ENCODE measurements around the gene COX17. TPM values are rescaled to one million over a fixed set of nuclear protein-coding genes. Genes with fewer than 3 reads are reported as not detected.

Gene COX17
- polyA plus RNA-seq, 1 of the 3 experiments (the other 2 are of a cell fraction) = 21.5 TPM

DNA sequence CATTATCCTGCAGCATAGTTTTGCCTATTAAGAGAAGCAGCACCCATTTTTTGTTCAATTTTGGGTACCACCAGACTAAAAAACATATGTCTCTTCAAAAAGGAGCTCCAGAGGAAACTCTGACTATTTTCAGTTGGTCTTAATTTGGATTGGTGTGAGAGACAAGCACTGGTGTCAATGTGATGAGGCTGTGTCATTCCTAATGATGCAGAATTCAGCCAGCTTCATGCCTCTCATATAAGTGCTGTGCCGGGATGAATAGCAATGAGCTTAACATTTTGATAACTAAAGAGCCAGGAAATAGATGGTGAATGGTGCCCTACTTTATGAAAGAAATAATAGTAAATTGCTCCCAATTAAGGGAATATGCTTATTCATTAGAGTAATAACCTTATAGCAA is 32.7 kb downstream of the COX17 start:
- DNase-seq = no peak
- no peak overlapping the region; the same call in 1 of the 2 replicates for H3K9ac ChIP-seq
- POLR2A ChIA-PET = no interaction called here
- CTCF ChIA-PET = no interaction called here
- H3K27me3 ChIP-seq (ENCODE audit: insufficient read depth) = no peaks in the 10 kb centered on the region
- H3K4me2 ChIP-seq = no peak overlapping the region
- H4K20me1 ChIP-seq (ENCODE audit: insufficient read depth) = no peaks in the 10 kb centered on the region
- TF ChIP-seq NRF1 (IDR thresholded peaks at IDR 0.05; ENCODE audit: low read depth, low read length) (no peak), NFIC (IDR thresholded peaks at IDR 0.05; ENCODE audit: borderline replicate concordance) (no peak), YY1 (IDR thresholded peaks at IDR 0.05; ENCODE audit: low read depth) (no peak), RXRA (IDR thresholded peaks at IDR 0.05; ENCODE audit: borderline replicate concordance, low read depth) (no peak), SMC3 (IDR thresholded peaks at IDR 0.05; ENCODE audit: low read depth, low read length) (no peak), RAD21 (IDR thresholded peaks at IDR 0.05; ENCODE audit: low read length) (no peak), RCOR1 (IDR thresholded peaks at IDR 0.05; ENCODE audit: low read length) (no peak)
- TF ChIP-seq, protein P1, sequence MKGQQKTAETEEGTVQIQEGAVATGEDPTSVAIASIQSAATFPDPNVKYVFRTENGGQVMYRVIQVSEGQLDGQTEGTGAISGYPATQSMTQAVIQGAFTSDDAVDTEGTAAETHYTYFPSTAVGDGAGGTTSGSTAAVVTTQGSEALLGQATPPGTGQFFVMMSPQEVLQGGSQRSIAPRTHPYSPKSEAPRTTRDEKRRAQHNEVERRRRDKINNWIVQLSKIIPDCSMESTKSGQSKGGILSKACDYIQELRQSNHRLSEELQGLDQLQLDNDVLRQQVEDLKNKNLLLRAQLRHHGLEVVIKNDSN (IDR thresholded peaks at IDR 0.05; ENCODE audit: borderline replicate concordance, low read depth) = no peak
- H3K4me1 ChIP-seq (ENCODE audit: control insufficient read depth in 1 of 2, insufficient read depth in 2 of 2, low read depth in 1 of 2, low read length in 1 of 2) = peaks cover 15 to 24% of the 10 kb centered on the region in 2 experiments
- no peak overlapping the region for H3K4me3 ChIP-seq (ENCODE audit: low read depth in 2 of 2, low read length in 1 of 2)
- H3K79me2 ChIP-seq (ENCODE audit: insufficient read depth) = no peaks in the 10 kb centered on the region
- H3K9me3 ChIP-seq = no peaks in the 10 kb centered on the region
- peak overlapping the region in 1 of 2 experiments; percentile 91; a peak in 2 of 4 replicates for H3K27ac ChIP-seq (ENCODE audit: low read depth in 2 of 2, low read length in 1 of 2)
- H3K36me3 ChIP-seq (replicated peaks in 1 of 2; ENCODE audit: control insufficient read depth in 1 of 2, insufficient read depth in 2 of 2, low read length in 1 of 2) = peaks cover 4 to 19% of the 10 kb centered on the region in 2 experiments
- H2AFZ ChIP-seq (ENCODE audit: low read depth) = no peak overlapping the region
- H3F3A ChIP-seq (replicated peaks; ENCODE audit: insufficient read depth) = peaks cover 22% of the 10 kb centered on the region
- H3K9me2 ChIP-seq = no peaks in the 10 kb centered on the region
- WGBS (ENCODE audit: low lambda C conversion rate) = 83% methylated on average over 1 of the region's 1 CpG

DNA sequence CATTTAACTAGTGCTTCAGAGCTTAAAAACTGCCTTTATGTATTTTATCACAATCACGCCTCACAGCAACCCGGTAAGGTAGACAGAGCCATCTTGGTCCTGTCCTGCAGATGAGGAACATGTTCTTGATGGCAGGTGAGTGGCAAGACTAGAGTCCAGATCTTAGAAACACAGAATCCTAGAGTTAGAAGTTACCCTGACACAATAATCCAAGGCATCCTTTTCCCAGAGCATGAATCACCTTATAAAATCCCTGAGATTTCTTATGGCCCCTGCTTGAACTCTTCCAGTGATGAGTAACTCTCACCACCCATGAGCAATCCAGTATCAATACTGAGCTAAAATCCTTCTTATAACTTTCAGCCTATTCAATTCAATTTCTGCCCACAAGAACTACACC is 33.7 kb downstream of the COX17 start:
- H3F3A ChIP-seq (replicated peaks; ENCODE audit: insufficient read depth) = peaks cover 31% of the 10 kb centered on the region
- H3K9me3 ChIP-seq = no peaks in the 10 kb centered on the region
- H4K20me1 ChIP-seq (ENCODE audit: insufficient read depth) = no peaks in the 10 kb centered on the region
- H3K9ac ChIP-seq = peak overlapping the region; percentile 41; the same call in 1 of the 2 replicates
- H3K79me2 ChIP-seq (ENCODE audit: insufficient read depth) = no peaks in the 10 kb centered on the region
- CTCF ChIA-PET = interaction anchor here (1.1 kb wide), 1 partner anchor 11 kb away, joined by 4 read pairs; no protein-coding TSS in a partner anchor
- H3K9me2 ChIP-seq = no peaks in the 10 kb centered on the region
- TF ChIP-seq TCF12 (IDR thresholded peaks at IDR 0.05) (peak; percentile 67), CHD2 (IDR thresholded peaks at IDR 0.05; ENCODE audit: low read length, partially characterized antibody) (no peak), JUND (IDR thresholded peaks at IDR 0.05) (peak; percentile 59), SIN3A (IDR thresholded peaks at IDR 0.05; ENCODE audit: borderline replicate concordance, low read depth, low read length) (no peak), YY1 (IDR thresholded peaks at IDR 0.05; ENCODE audit: low read depth) (no peak), FOXJ3 (CRISPR knock-in tag; IDR thresholded peaks at IDR 0.05) (no peak), ELF1 (IDR thresholded peaks at IDR 0.05) (no peak), FOSL2 (IDR thresholded peaks at IDR 0.05; ENCODE audit: borderline replicate concordance, low read depth) (peak; percentile 90), MXI1 (IDR thresholded peaks at IDR 0.05; ENCODE audit: low read depth, low read length) (no peak), POLR2AphosphoS5 (IDR thresholded peaks at IDR 0.05; ENCODE audit: low read depth, low read length) (no peak; the same call in 1 of the 2 replicates), MEF2A (IDR thresholded peaks at IDR 0.05; ENCODE audit: borderline replicate concordance, low read depth) (no peak), EP300 (IDR thresholded peaks at IDR 0.05; ENCODE audit: borderline replicate concordance in 1 of 2, low read depth in 1 of 2, low read length in 1 of 2) (peak in 1 of 2 experiments; percentile 30; a peak in 1 of 4 replicates), RFX5 (IDR thresholded peaks at IDR 0.05; ENCODE audit: low read length) (no peak), FOXM1 (IDR thresholded peaks at IDR 0.05; ENCODE audit: low read depth) (no peak), TEAD4 (IDR thresholded peaks at IDR 0.05; ENCODE audit: borderline replicate concordance, insufficient read depth) (peak; percentile 22; the same call in 1 of the 2 replicates), RXRA (IDR thresholded peaks at IDR 0.05; ENCODE audit: borderline replicate concordance, low read depth) (peak; percentile 98), NFIC (IDR thresholded peaks at IDR 0.05; ENCODE audit: borderline replicate concordance) (peak; percentile 27; the same call in 1 of the 2 replicates), RCOR1 (IDR thresholded peaks at IDR 0.05; ENCODE audit: low read length) (no peak), SMC3 (IDR thresholded peaks at IDR 0.05; ENCODE audit: low read depth, low read length) (no peak)
- TF ChIP-seq, protein P2, sequence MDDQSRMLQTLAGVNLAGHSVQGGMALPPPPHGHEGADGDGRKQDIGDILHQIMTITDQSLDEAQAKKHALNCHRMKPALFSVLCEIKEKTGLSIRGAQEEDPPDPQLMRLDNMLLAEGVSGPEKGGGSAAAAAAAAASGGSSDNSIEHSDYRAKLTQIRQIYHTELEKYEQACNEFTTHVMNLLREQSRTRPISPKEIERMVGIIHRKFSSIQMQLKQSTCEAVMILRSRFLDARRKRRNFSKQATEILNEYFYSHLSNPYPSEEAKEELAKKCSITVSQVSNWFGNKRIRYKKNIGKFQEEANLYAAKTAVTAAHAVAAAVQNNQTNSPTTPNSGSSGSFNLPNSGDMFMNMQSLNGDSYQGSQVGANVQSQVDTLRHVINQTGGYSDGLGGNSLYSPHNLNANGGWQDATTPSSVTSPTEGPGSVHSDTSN (IDR thresholded peaks at IDR 0.05) = peak; percentile 42; the same call in 1 of the 2 replicates
- TF ChIP-seq, protein P3, sequence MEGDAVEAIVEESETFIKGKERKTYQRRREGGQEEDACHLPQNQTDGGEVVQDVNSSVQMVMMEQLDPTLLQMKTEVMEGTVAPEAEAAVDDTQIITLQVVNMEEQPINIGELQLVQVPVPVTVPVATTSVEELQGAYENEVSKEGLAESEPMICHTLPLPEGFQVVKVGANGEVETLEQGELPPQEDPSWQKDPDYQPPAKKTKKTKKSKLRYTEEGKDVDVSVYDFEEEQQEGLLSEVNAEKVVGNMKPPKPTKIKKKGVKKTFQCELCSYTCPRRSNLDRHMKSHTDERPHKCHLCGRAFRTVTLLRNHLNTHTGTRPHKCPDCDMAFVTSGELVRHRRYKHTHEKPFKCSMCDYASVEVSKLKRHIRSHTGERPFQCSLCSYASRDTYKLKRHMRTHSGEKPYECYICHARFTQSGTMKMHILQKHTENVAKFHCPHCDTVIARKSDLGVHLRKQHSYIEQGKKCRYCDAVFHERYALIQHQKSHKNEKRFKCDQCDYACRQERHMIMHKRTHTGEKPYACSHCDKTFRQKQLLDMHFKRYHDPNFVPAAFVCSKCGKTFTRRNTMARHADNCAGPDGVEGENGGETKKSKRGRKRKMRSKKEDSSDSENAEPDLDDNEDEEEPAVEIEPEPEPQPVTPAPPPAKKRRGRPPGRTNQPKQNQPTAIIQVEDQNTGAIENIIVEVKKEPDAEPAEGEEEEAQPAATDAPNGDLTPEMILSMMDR (IDR thresholded peaks at IDR 0.05) = no peak
- TF ChIP-seq, protein P1 (IDR thresholded peaks at IDR 0.05; ENCODE audit: borderline replicate concordance, low read depth) = no peak
- DNase-seq = no peak
- peaks cover 24 to 33% of the 10 kb centered on the region in 2 experiments for H3K4me1 ChIP-seq (ENCODE audit: control insufficient read depth in 1 of 2, insufficient read depth in 2 of 2, low read depth in 1 of 2, low read length in 1 of 2)
- H3K27ac ChIP-seq (ENCODE audit: low read depth in 2 of 2, low read length in 1 of 2) = peak overlapping the region; percentile 47 to 91; a peak in 3 of 4 replicates
- no peak overlapping the region for H3K4me3 ChIP-seq (ENCODE audit: low read depth in 2 of 2, low read length in 1 of 2)
- H3K4me2 ChIP-seq = peak overlapping the region; percentile 38; the same call in 1 of the 2 replicates
- peaks cover 4 to 19% of the 10 kb centered on the region in 2 experiments for H3K36me3 ChIP-seq (replicated peaks in 1 of 2; ENCODE audit: control insufficient read depth in 1 of 2, insufficient read depth in 2 of 2, low read length in 1 of 2)
- no peak overlapping the region for H2AFZ ChIP-seq (ENCODE audit: low read depth)
- no peaks in the 10 kb centered on the region for H3K27me3 ChIP-seq (ENCODE audit: insufficient read depth)
- 92% methylated on average over 2 of the region's 2 CpGs for WGBS (ENCODE audit: low lambda C conversion rate)
- POLR2A ChIA-PET = interaction anchor here (0.8 to 1.1 kb wide), 2 partner anchors 17 to 19 kb away, joined by 3 to 4 read pairs; partner anchors contain the start of gene POPDC2
